ENCODE measurements around the gene RBMS1. TPM values are rescaled to one million over a fixed set of nuclear protein-coding genes. Genes with fewer than 3 reads are reported as not detected.

The RBMS1 gene
- total and polyA plus RNA-seq, 2 of the 13 experiments (the other 11 are each of a cell fraction or from before 2014, with no cell fraction given) = 55.5 to 110 TPM

GRCh38 chr2:160253440-160254188 lies 240.0 kb downstream of the RBMS1 start:
- Histone ChIP-seq H3K27ac (ENCODE audit: extremely low read length, insufficient read depth, low read length) (no peak overlapping the region), H3K36me3 (replicated peaks in 1 of 2; ENCODE audit: control insufficient read depth in 1 of 2, insufficient read depth in 2 of 2, low read length in 2 of 2) (no peaks in the 10 kb centered on the region), H3K9me3 (ENCODE audit: low read length) (no peaks in the 10 kb centered on the region), H3K4me3 (replicated peaks in 1 of 3; ENCODE audit: insufficient read depth in 1 of 3, low read depth in 2 of 3, low read length in 3 of 3) (no peak overlapping the region), H2AFZ (ENCODE audit: low read length) (no peak overlapping the region), H4K20me1 (ENCODE audit: insufficient read depth, low read length) (no peaks in the 10 kb centered on the region), H3K27me3 (ENCODE audit: control insufficient read depth in 1 of 2, insufficient read depth in 2 of 2, low read length in 2 of 2) (no peaks in the 10 kb centered on the region), H3K79me2 (ENCODE audit: insufficient read depth, low read length) (no peaks in the 10 kb centered on the region), H3K4me2 (ENCODE audit: low read depth, low read length) (no peak overlapping the region), H3K4me1 (ENCODE audit: insufficient read depth, low read length) (no peaks in the 10 kb centered on the region), H3K9ac (ENCODE audit: insufficient read depth, low read depth, low read length) (no peak overlapping the region)
- POLR2A ChIA-PET = no interaction called here
- TF ChIP-seq ZBTB7A (CRISPR knock-in tag; IDR thresholded peaks at IDR 0.05) (no peak), HES4 (CRISPR knock-in tag; IDR thresholded peaks at IDR 0.05; ENCODE audit: borderline replicate concordance) (no peak), MATR3 (CRISPR knock-in tag; IDR thresholded peaks at IDR 0.05) (no peak), ZNF781 (CRISPR knock-in tag; IDR thresholded peaks at IDR 0.05; ENCODE audit: borderline replicate concordance, not compliant biosample characterization) (no peak), CBX1 (IDR thresholded peaks at IDR 0.05; ENCODE audit: low read depth) (no peak), ZFP36 (IDR thresholded peaks at IDR 0.05; ENCODE audit: borderline replicate concordance, low read depth, low read length, partially characterized antibody) (no peak), PREB (CRISPR knock-in tag; IDR thresholded peaks at IDR 0.05) (no peak), ZBED4 (CRISPR knock-in tag; IDR thresholded peaks at IDR 0.05; ENCODE audit: borderline replicate concordance) (no peak), ZFP91 (CRISPR knock-in tag; IDR thresholded peaks at IDR 0.05; ENCODE audit: borderline replicate concordance) (no peak), SNAPC5 (CRISPR knock-in tag; IDR thresholded peaks at IDR 0.05; ENCODE audit: borderline replicate concordance) (no peak), KDM5B (CRISPR knock-in tag; IDR thresholded peaks at IDR 0.05; ENCODE audit: borderline replicate concordance) (no peak)
- intact Hi-C loops (cut with micrococcal nuclease; ENCODE audit: unreplicated experiment) = loop anchor here (2.0 kb wide), 1 partner anchor 809 kb away; no protein-coding TSS in a partner anchor
- in situ Hi-C loops (cut with HindIII; ENCODE audit: extremely low pct_ligation_motif_present, low pct_unique_long_range_greater_than_20kb) = loop anchor here (25.0 kb wide), 1 partner anchor 709 kb away; no protein-coding TSS in a partner anchor
- ATAC-seq (no peak), DNase-seq (ENCODE audit: low spot score) (no peak), FAIRE-seq (no peak)
- WGBS (ENCODE audit: low lambda C conversion rate) = 37% methylated on average over 9 of the region's 9 CpGs
- CTCF ChIA-PET (ENCODE audit: low intra/inter-chr PET ratio, low total read pairs) = interaction anchor here (1.9 kb wide), 1 partner anchor 741 kb away, joined by 16 read pairs; no protein-coding TSS in a partner anchor
- BruUV-seq (replicated peaks) = no TSS peak

All from HepG2 (cell line).